Mucosa of rectum (tissue), 2 donors: ENCODE data around the gene PIP5KL1.

ENCODE experiments used
- H3K27ac ChIP-seq, 2 donors: one replicate each; pipeline ENCODE4 v1.7.0; 2013; ENCODE audit warnings: inconsistent platforms in 2 of 2, low read depth in 2 of 2, low read length in 2 of 2
- H3K27me3 ChIP-seq, 2 donors: one replicate each; pipeline ENCODE4 v1.7.0; 2013; ENCODE audit warnings: low read length in 2 of 2; ENCODE audit not compliant: control insufficient read depth in 2 of 2, insufficient read depth in 2 of 2
- H3K36me3 ChIP-seq, 2 donors: one replicate each; pipeline ENCODE4 v1.7.0; 2013; ENCODE audit warnings: low read length in 2 of 2; ENCODE audit not compliant: control insufficient read depth in 2 of 2, insufficient read depth in 2 of 2
- H3K4me1 ChIP-seq, 2 donors: one replicate each; pipeline ENCODE4 v1.7.0; 2013; ENCODE audit warnings: low read length in 2 of 2, mild to moderate bottlenecking in 1 of 2; ENCODE audit not compliant: control insufficient read depth in 2 of 2, insufficient read depth in 2 of 2
- H3K4me3 ChIP-seq, 2 donors: one replicate each; pipeline ENCODE4 v1.7.0; 2013; ENCODE audit warnings: low read length in 2 of 2
- H3K9ac ChIP-seq, 2 donors: one replicate each; pipeline ENCODE4 v1.7.0; 2013; ENCODE audit warnings: low read length in 2 of 2, low read depth in 1 of 2, mild to moderate bottlenecking in 1 of 2
- H3K9me3 ChIP-seq, 2 donors: one replicate each; pipeline ENCODE4 v1.7.0; 2013; ENCODE audit warnings: low read length in 2 of 2; ENCODE audit not compliant: control insufficient read depth in 2 of 2
- donor health status: healthy.
- donor health status: Normal muscosa, but diverticular disease.

Gene PIP5KL1

DNA sequence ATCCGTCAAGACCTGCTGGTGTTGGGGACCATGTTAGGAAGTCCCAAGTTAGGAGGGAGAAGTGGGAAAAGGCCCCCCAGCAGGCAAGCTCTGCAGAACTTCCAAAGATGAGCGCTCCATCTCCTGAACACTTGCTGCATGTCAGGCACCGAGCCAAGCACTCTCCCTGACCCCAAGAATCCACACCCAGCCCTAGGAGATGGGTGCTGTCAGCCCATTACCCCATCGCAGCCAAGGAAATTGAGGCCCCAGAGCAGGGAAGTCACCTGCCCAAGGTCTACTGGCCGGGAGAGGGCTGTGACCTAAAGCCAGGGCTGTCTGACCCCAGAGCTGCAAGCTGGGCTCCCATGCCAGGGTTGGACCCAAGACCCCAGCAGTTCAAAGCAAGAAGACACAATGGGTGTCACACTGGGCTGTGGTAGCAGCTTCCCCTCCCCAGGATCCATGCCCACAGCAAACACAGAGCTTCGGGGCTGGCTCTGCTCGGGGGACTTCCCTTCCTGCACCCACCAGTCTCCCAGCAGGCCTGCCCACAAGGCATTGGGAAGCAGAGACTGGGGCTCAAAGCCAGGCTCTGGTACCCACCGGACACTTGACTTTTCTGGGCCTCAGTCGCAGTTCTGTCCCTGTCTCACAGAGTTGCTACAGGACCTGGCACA lies 36.7 kb upstream of the PIP5KL1 start:
- Histone ChIP-seq H3K27me3 (no peaks in the 10 kb centered on the region), H3K9me3 (no peaks in the 10 kb centered on the region), H3K9ac (peak overlapping the region in 1 of 2 donors; percentile 39), H3K4me3 (no peak overlapping the region), H3K4me1 (peaks cover 85 to 88% of the 10 kb centered on the region in 2 donors), H3K36me3 (peaks cover 0 to 4% of the 10 kb centered on the region in 2 donors), H3K27ac (peak overlapping the region; percentile 95 to 96)

DNA sequence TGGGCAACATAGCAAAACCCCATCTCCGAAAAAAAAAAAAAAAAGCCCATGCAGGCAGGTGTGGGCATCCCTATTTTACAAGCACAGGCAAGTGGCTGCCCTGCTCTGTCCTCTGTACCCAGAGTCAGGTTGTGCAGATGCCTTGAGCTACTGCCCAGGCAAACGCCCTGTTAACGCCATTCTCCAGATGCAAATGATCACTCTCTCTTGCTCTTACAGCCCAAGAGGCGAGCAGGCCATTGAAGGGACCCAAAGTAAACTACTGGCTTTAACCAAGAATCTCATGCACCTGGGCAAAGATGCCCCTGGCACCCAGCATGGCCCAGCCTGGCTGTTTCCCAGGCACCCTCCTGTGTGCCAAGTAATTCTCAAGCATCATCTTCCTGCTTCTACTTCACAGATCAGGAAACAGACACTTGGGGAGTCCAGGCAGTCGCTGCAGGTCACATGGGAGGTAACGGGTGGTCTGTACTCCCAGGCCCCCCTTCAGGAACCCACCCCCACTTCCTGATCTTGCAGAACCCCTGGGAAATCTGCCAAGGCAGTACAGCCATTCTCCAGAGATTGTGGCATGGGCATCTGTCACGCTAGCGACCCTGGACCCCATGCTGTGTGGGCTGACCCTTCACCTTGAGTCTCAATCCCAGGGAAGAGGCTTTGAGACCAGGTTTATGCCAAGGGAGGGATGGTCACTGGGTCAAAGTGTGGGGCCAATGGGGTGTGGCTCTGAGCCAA lies 36.0 kb upstream of the PIP5KL1 start:
- Histone ChIP-seq H3K4me3 (no peak overlapping the region), H3K27ac (peak overlapping the region; percentile 95 to 96), H3K27me3 (no peaks in the 10 kb centered on the region), H3K4me1 (peaks cover 79 to 81% of the 10 kb centered on the region in 2 donors), H3K36me3 (peaks cover 0 to 4% of the 10 kb centered on the region in 2 donors), H3K9me3 (no peaks in the 10 kb centered on the region), H3K9ac (peak overlapping the region; percentile 5 to 67)

- H3K36me3 ChIP-seq, result peaks cover 0 to 4% of the 10 kb centered on the region in 2 donors
- peak overlapping the region; percentile 26 to 38 for H3K4me3 ChIP-seq
These were observed 35.4 kb upstream of the PIP5KL1 start for GRCh38 chr9:127965953-127966352.

DNA sequence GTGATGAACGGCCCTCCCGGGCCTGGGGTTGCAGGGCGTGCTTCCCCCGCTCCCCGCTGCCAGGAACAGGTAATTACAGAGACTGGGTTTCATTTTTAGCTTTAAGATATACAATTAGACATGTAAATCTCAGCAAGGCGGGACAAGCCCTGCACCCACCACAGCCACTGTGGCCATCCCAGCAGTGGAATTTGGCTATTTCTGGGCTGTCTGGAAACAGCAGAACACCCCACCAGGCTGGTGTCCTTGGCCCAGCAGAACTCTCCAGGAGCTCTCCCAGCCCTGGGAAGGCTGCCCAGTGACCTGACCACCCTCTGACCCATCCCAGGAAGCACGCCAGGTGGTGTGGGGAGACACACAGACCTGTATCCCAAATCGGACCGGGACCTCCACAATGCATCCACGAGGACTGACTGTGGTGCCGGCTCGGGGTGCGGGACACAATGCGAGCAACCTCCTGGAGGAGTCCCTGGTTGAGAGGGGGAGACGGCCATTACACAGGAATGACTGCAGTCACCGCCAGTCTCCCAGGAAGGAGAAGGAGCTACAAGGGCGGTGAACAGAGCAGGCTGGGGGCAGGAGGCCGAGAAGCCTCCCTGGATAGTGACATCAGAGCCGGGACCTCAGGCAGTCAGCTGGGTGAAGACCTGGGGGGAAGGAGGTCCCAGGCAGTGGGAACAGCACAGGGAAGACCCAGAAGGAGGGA lies 32.9 kb upstream of the PIP5KL1 start:
- peaks cover 0 to 4% of the 10 kb centered on the region in 2 donors for H3K36me3 ChIP-seq
- H3K9me3 ChIP-seq, result no peaks in the 10 kb centered on the region
- H3K4me1 ChIP-seq, result peaks cover 68 to 69% of the 10 kb centered on the region in 2 donors
- peak overlapping the region; percentile 34 to 95 for H3K27ac ChIP-seq
- H3K27me3 ChIP-seq, result no peaks in the 10 kb centered on the region
- H3K4me3 ChIP-seq, result no peak overlapping the region
- peak overlapping the region; percentile 32 to 45 for H3K9ac ChIP-seq

More at GRCh38 chr9:127965953-127966352, 35.4 kb upstream of the PIP5KL1 start:
- Histone ChIP-seq H3K9ac (peak overlapping the region; percentile 67 to 70), H3K27me3 (no peaks in the 10 kb centered on the region), H3K9me3 (no peaks in the 10 kb centered on the region), H3K4me1 (peaks cover 75 to 80% of the 10 kb centered on the region in 2 donors), H3K27ac (peak overlapping the region; percentile 95 to 96)

GRCh38 chr9:127963041-127963358 lies 32.4 kb upstream of the PIP5KL1 start:
- H3K4me3 ChIP-seq, result no peak overlapping the region
- peak overlapping the region in 1 of 2 donors; percentile 95 for H3K27ac ChIP-seq
- peaks cover 63 to 64% of the 10 kb centered on the region in 2 donors for H3K4me1 ChIP-seq
- peaks cover 0 to 4% of the 10 kb centered on the region in 2 donors for H3K36me3 ChIP-seq
- H3K27me3 ChIP-seq, result no peaks in the 10 kb centered on the region
- no peaks in the 10 kb centered on the region for H3K9me3 ChIP-seq
- no peak overlapping the region for H3K9ac ChIP-seq

- Histone ChIP-seq H3K9ac (no peak overlapping the region), H3K27me3 (no peaks in the 10 kb centered on the region), H3K4me3 (no peak overlapping the region), H3K4me1 (peaks cover 57 to 58% of the 10 kb centered on the region in 2 donors), H3K27ac (no peak overlapping the region), H3K36me3 (peaks cover 0 to 4% of the 10 kb centered on the region in 2 donors), H3K9me3 (no peaks in the 10 kb centered on the region)
These were observed 31.7 kb upstream of the PIP5KL1 start for GRCh38 chr9:127962278-127962677.

- peak overlapping the region in 1 of 2 donors; percentile 82 for H3K27ac ChIP-seq
- H3K9me3 ChIP-seq, result no peaks in the 10 kb centered on the region
- no peaks in the 10 kb centered on the region for H3K27me3 ChIP-seq
- H3K36me3 ChIP-seq, result peaks cover 0 to 4% of the 10 kb centered on the region in 2 donors
- H3K4me1 ChIP-seq, result peaks cover 51 to 52% of the 10 kb centered on the region in 2 donors
- no peak overlapping the region for H3K4me3 ChIP-seq
- no peak overlapping the region for H3K9ac ChIP-seq
These were observed 31.1 kb upstream of the PIP5KL1 start for GRCh38 chr9:127961613-127962155.

- peaks cover 0 to 4% of the 10 kb centered on the region in 2 donors for H3K36me3 ChIP-seq
- no peaks in the 10 kb centered on the region for H3K27me3 ChIP-seq
- peak overlapping the region; percentile 76 to 82 for H3K27ac ChIP-seq
- no peak overlapping the region for H3K4me3 ChIP-seq
- H3K9me3 ChIP-seq, result no peaks in the 10 kb centered on the region
- H3K9ac ChIP-seq, result peak overlapping the region in 1 of 2 donors; percentile 31
- H3K4me1 ChIP-seq, result peaks cover 48 to 49% of the 10 kb centered on the region in 2 donors
These were observed 30.5 kb upstream of the PIP5KL1 start for GRCh38 chr9:127961155-127961490.

- peak overlapping the region; percentile 76 to 82 for H3K27ac ChIP-seq
- no peaks in the 10 kb centered on the region for H3K9me3 ChIP-seq
- H3K4me1 ChIP-seq, result peaks cover 49% of the 10 kb centered on the region in 2 donors
- peaks cover 0 to 4% of the 10 kb centered on the region in 2 donors for H3K36me3 ChIP-seq
- H3K27me3 ChIP-seq, result no peaks in the 10 kb centered on the region
- H3K9ac ChIP-seq, result peak overlapping the region; percentile 55 to 64
- H3K4me3 ChIP-seq, result no peak overlapping the region
These were observed 30.0 kb upstream of the PIP5KL1 start for GRCh38 chr9:127960410-127961154.
